Camera-type eye (tissue), 1 donor: Measurements from ENCODE around the gene FAM124B. TPM values are rescaled to one million over a fixed set of nuclear protein-coding genes. Genes with fewer than 3 reads are reported as not detected.

Source experiments
- total RNA-seq: library from RNA; depleted of rRNA; stranded (reverse); fragments of >200 nt; gene quantifications from one replicate; pipeline ENCODE4 v1.2.3, GENCODE V29; 2014

The FAM124B gene
- total RNA-seq: 8.2 TPM

GRCh38 chr2:224401641-224402342 lies at the start of gene FAM124B:
FAM124B (minus strand) TSS chr2:224402107; CDS start chr2:224401768, 339 bp downstream.

Other genes with a start within 250 kb of the FAM124B start
- 146 TPM for gene CUL3, start 183.3 kb upstream of the FAM124B start, total RNA-seq